NCI-H146 treated with DMSO at 0.1 percent for 48 hours (cell line): ENCODE data around the gene RBBP4.
A peak's percentile ranks its signal among the peaks of the same experiment; 100 is the strongest.

ENCODE experiments used
- DNase-seq: peaks from one replicate; lab custom pipeline; 2025; ENCODE audit not compliant: unreplicated experiment; lab: John Stamatoyannopoulos, UW

RBBP4 gene

DNA sequence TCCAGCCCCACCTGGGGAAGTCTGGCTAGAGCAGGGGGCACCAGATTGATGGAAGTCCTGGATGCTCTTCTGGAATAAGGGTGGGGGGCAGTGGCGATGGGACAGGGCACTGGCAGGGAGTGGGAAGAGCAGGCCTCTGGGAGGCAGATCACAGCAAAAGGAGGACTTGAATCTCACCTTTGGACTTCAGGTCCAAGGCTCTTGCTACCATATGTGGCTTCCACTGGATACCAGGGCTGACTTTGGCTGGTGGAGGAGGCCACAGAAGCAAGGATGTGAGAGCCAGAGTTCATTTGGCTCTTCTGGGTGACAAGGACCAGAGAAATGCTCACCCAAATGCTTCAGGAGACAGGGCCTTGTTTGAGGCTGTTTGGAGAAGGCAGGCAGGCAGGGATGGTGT, 67.5 kb downstream of the RBBP4 start:
- no peak for DNase-seq

DNA sequence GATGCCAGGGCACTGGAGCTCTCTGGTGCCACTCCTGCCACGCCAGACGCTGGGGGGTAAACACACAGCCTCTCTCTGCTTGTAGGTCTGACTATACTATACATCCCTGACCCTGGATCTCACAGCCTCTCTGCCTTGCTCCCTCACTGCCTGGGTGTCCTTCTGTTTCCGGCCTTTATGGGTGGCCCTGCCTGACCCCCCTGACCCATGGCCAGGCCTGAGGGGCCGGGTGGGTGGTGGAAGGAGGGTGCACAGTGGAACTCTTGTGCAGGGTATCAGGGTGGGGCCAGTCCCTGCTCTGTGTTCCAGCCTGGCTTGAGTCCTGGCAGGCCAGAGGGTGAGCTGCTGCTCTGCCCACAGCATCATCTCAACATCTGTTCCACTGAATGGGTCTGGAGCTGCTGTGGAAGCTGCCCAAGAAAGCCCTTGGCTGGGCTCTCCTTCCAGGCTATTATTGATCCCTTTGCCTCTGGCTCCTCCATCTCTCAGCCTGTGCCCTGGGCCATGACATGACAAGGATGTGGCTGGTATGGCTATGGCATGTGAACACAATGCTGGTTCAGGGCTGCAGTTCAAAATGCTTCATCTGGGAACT, 68.8 kb downstream of the RBBP4 start:
- no peak for DNase-seq

DNA sequence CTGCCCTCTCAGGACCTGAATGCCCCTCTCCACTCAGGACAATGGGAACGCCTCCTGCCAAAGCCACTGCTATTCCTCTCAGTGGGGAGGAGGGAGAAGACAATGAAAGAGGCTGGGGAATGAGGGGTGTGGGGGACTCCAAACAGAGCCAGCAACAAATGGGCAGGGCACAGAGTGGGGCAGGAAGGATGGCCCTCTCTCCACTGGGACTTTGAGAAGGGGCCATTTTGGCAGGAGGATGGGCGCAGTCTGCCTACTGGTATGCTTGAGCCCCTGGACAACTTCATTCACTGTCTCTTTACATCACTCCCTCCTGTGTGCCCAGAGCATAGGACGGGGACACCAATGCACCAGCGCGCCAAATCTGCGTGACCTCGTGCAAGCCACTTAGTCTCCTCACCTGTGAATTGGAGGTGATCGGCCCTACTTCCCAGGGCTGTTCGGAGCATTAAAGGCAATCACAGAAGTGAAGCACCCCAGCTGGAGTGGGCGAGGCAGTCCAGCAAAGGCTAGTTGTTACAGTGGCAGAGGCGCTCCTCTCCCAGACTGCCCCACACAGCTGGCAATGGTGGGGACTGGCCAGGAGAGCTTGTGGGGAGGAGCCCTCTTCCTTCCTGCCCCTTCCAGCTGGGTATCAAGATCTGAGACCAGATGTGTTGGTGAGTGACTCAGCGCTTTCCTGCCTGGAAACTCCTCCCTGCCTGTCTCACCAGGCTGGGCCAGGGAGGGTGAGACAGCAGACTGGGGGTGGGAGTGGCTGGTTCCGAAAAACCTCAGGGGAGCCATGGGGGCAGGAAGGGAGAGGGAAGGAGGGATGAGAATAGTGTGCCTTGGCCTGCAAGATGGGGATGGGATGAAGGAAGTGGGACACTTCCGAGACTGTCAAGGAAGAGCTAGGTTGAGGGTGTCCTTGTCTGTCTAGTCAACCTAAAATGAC, 73.9 kb downstream of the RBBP4 start:
- DNase-seq: no peak

DNA sequence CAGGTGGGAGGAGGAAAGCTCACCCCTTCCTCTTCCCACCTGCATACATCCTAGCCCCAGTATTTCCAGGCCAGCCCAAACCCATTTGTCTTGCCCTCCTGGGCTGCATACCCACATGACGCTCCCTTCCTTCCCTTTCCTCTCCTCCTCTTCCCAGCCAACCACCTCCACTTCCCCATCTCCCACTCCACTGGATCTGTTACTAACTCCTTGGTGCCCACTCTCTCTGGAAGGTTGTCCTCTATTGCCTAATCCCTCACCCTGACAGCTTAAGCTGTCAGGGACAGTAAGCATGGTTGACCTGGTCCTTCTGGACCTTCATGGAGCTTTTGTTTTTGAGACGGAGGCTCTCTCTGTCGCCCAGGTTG, 74.6 kb downstream of the RBBP4 start:
- no peak for DNase-seq

DNA sequence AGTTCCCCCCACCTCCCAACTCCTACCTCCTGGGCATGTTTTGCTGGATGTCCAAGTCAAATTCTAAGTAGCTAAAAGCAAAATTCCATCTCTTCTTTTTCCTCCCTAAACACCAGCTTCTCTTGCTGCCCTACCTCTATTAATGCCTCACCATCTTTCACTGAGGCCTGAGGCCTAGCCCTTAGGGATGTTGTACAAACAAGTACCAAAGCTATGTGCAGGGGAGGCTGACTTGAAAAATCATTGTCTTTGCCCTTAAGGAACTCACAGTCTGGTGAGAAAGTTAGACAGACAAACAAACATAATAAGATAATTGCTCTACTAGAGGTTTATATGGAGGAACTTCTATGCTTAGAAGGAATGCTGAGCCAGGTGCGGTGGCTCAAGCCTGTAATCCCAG, 76.9 kb downstream of the RBBP4 start:
- no peak for DNase-seq

DNA sequence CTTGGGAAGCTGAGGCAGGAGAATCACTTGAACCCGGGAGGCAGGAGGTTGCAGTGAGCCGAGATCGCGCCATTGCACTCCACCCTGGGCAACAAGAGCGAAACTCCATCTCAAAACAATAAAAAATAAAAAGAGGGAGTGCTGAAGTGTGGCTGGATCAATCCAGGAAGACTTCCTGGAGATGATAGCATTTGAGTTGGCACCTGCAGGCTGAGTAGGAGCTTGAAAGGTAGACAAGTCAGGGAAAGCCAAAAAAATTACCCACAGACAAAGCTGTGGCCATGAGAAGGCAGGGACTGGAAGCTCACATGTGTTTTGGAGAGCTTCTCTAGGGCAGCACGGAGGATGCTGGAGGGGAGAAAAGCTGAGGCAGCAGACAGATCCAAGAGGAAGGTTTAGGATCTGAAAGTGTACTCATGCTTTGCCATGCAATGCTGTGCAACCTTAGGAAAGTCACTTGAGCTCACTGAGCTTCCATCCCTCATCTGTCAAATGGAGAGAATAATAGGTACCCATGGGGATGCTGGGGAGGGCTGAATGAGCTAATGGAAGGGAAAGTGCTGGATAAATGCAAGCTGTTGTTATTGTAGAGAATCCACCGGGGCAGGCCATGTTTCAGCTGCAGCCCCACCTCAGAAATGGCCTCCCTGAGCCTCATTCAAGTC, 77.5 kb downstream of the RBBP4 start:
- DNase-seq: no peak

DNA sequence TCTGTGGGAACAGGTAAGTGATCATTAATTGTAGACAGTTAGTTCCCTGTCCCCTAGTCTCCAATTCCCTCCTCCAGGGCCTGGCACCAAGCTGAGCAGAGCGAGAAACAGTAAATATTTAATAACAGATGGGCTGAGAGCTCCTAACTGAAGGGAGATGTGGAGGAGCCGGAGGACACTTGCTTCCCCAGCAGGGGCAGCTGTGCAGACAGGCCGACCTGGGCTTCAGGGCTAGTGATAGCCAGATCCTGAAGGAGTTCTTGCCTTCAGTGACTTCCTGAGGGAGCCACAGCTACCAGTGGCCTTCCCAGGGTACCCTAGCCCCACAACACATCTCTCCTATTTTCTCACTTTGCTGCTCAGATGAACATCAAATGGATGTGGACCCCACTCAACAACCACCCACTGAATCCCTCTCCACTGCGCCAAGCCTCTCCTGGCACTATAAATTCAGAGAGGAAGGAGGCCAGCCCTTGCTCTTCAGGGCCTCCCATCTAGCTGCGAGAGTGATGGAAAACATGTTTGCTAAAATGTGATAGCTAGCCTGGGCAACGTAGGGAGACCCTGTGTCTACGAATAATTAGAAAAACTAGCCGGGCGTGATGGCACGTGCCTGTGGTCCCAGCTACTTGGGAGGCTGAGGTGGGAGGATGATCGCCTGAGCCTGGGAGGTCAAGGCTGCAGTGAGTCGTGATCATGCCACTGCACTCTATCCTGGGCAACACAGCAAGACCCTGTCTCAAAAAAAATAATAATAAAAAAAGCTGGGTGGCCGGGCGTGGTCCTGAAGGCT, 78.4 kb downstream of the RBBP4 start:
- no peak for DNase-seq

DNA sequence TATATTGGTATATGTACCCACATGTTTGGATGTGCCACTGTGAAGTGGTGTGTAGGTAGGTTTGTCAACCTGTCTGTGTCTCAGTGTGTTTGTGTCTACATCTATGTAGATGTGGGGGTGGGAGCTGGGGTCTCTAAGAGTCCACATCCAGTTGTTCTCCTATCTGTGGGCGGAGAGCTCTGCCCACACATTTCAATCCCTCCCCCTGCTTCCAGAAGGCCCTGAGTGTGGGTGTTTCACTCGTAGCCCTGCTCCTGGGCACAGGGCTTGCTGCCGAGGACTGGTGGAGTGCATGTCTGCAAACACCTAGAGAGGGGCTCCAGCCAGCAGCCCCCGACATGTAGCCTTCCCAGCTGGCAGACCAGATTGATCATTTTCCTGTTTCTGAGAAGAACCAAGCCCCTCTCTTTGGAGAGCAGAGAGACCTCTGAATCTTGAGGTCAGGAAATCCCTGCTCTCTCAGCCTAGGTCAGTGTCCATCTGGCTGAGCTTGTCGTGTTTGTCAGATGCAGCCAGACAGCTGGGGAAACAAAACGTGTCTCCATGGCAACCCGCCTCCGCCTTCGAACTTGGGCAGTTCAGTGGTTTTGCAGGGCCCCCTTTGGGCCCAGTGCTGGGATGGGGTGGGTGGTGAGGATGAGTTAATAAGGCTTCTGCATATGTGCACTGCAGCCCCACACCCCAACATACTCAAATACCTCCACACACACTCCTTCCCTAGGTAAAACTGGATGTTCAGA, 82.7 kb downstream of the RBBP4 start:
- DNase-seq: peak; percentile 18
